Stomach (tissue), 4 donors: ENCODE measurements around the gene FAR1.

Source experiments
- POLR2A ChIP-seq, 4 donors: fragments of 450-650 bp; IDR thresholded peaks; one replicate each; pipeline ENCODE4 v1.6.1; 2016; ENCODE audit warnings: antibody characterized with exemption in 4 of 4, control low read depth in 2 of 4, mild to moderate bottlenecking in 1 of 4, moderate library complexity in 1 of 4
- POLR2AphosphoS5 ChIP-seq, 3 donors: sonication (generic); formaldehyde crosslinking; IDR thresholded peaks; one replicate each; pipeline ENCODE4 v1.6.1; 2016; ENCODE audit warnings: antibody characterized with exemption in 3 of 3
- TF ChIP-seq, protein P1 (sequence below), 7 experiments: fragments of 450-650 bp in 4 of 7; fragments of 200-600 bp in 3 of 7; sonication (generic) in 3 of 7; IDR thresholded peaks; one replicate each; pipeline ENCODE4 v1.5.1; 2016 to 2019; ENCODE audit warnings: antibody characterized with exemption in 7 of 7, control low read depth in 2 of 7, mild to moderate bottlenecking in 1 of 7

- TF ChIP-seq POLR2A (IDR thresholded peaks at IDR 0.05) (no peak), POLR2AphosphoS5 (IDR thresholded peaks at IDR 0.05) (no peak)
- TF ChIP-seq, protein P1, sequence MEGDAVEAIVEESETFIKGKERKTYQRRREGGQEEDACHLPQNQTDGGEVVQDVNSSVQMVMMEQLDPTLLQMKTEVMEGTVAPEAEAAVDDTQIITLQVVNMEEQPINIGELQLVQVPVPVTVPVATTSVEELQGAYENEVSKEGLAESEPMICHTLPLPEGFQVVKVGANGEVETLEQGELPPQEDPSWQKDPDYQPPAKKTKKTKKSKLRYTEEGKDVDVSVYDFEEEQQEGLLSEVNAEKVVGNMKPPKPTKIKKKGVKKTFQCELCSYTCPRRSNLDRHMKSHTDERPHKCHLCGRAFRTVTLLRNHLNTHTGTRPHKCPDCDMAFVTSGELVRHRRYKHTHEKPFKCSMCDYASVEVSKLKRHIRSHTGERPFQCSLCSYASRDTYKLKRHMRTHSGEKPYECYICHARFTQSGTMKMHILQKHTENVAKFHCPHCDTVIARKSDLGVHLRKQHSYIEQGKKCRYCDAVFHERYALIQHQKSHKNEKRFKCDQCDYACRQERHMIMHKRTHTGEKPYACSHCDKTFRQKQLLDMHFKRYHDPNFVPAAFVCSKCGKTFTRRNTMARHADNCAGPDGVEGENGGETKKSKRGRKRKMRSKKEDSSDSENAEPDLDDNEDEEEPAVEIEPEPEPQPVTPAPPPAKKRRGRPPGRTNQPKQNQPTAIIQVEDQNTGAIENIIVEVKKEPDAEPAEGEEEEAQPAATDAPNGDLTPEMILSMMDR (IDR thresholded peaks at IDR 0.05), result no peak
Observed at GRCh38 chr11:13674799-13675509, 6.5 kb downstream of the FAR1 start.
